Subcutaneous adipose tissue (tissue), 4 donors: ENCODE data around the gene NCKIPSD. TPM values are rescaled to one million over a fixed set of nuclear protein-coding genes. Genes with fewer than 3 reads are reported as not detected.

ENCODE experiments used
- CTCF ChIP-seq: fragments of 450-650 bp; IDR thresholded peaks from one replicate; pipeline ENCODE4 v1.5.1; 2016; ENCODE audit warnings: low read depth, mild to moderate bottlenecking, control low read depth, antibody characterized with exemption, moderate library complexity
- total RNA-seq, 4 donors: library from RNA; depleted of rRNA; stranded (reverse); fragments of >200 nt; gene quantifications; one replicate each; pipeline ENCODE4 v1.1.0, GENCODE V29; 2016

Gene NCKIPSD
- total RNA-seq, 4 donors from 2014 or later: 20.5 to 49.2 (median 23.8) TPM

- TF ChIP-seq CTCF: no peak
Measured at GRCh38 chr3:48644898-48645760, 40.6 kb downstream of the NCKIPSD start.

- no peak for TF ChIP-seq CTCF
Measured at GRCh38 chr3:48642605-48643004, 43.1 kb downstream of the NCKIPSD start.

GRCh38 chr3:48641396-48641795 lies 44.3 kb downstream of the NCKIPSD start:
- TF ChIP-seq CTCF: no peak

GRCh38 chr3:48639944-48640606 lies 45.6 kb downstream of the NCKIPSD start:
- TF ChIP-seq CTCF: no peak

- no peak for TF ChIP-seq CTCF
Measured at GRCh38 chr3:48637305-48637704, 48.4 kb downstream of the NCKIPSD start.

- TF ChIP-seq CTCF: no peak
Measured at GRCh38 chr3:48636149-48636655, 49.5 kb downstream of the NCKIPSD start.
